Activated CD8-positive, alpha-beta memory T cell treated with anti-CD3 and anti-CD28 coated beads, Interleukin-2, amount 50 U/mL, for 1 hour (primary cell): ENCODE measurements around the gene GRB7.
A peak's percentile ranks its signal among the peaks of the same experiment; 100 is the strongest.
"Not testable (repeated sequence)": the region's sequence is repeated elsewhere in the genome, so short reads cannot be mapped to it uniquely, and the experiment has no call there.

Experiments used
- DNase-seq: peaks from one replicate; pipeline ENCODE4 v3.0.0-alpha.2; 2020; ENCODE audit errors: extremely low read depth

Gene GRB7

DNA sequence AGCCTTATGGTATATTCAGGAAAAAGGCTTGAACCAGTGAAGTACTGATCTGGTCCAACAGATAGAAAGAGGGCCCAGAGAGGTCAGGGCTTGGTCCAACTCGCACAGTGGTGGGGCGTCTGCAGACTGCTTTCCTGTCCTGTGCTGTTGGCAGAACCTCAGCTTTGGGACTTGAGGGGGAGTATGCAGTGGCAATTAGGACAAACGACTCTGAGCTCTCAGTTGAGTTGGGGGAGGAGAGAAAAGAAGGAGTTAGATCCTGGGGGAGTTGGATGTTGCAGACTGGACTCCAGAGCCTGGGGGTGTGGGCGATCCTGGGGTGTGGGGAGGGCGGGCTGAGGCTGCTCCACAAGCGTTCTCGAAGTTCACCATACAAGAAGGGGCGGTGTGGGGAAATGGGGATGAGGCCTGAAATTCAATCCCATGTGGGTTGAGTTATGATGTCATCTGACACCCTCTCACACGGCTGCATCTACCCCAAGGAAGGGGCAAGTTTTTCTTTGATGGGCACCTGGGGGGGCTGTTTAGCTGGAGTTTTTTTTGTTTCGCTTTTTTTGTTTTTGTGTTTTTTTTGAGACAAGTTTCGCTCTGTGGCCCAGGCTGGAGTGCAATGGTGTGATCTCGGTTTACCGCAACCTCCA lies 14.6 kb downstream of the GRB7 start:
- no peak for DNase-seq

- DNase-seq: no peak
Observed at GRCh38 chr17:39753514-39754160, 15.9 kb downstream of the GRB7 start.

GRCh38 chr17:39754161-39754957 lies 16.6 kb downstream of the GRB7 start:
- DNase-seq: peak; percentile 87

- DNase-seq: no peak
Observed at GRCh38 chr17:39754958-39755553, 17.3 kb downstream of the GRB7 start.

DNA sequence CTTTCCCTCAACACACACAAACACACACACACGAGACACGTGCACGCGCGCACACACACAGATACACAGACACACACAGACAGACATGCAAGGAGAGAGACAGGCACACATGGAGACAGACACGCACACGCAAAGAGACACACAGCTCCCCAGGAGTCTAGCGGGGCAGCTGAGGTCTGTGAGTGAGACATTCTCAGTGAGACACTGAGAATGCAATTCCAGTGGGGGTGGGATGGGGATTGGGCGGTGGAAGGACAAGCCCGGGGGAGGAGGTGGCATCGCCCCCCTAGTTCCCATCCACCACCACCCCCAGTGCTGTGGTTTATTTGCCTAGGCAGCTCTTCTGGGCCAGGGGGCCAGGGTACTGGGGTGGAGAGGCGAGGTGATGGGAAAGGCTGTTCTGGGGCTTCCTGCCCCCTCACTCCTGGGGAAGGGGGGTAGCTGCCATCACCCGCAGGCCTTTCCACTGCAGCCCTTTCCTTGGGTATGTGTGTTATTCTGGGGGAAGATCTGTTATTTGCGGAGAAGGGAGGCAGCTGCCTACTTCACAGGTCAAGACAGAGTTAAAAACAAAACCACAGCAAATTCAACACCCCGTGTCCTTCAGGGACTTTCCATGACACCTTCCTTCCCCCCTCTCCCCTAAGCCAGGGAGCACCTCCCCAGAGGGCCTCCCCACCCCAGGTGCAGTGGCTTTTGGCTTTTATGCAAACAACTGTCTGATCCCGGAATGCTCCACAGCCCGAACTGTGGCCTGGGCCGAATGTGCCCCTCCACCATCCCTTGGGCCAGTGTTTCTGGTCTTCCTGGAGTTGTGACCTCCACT lies 18.0 kb downstream of the GRB7 start:
- DNase-seq: peak; percentile 43

- DNase-seq: no peak
Observed at GRCh38 chr17:39756380-39757079, 18.8 kb downstream of the GRB7 start.

DNA sequence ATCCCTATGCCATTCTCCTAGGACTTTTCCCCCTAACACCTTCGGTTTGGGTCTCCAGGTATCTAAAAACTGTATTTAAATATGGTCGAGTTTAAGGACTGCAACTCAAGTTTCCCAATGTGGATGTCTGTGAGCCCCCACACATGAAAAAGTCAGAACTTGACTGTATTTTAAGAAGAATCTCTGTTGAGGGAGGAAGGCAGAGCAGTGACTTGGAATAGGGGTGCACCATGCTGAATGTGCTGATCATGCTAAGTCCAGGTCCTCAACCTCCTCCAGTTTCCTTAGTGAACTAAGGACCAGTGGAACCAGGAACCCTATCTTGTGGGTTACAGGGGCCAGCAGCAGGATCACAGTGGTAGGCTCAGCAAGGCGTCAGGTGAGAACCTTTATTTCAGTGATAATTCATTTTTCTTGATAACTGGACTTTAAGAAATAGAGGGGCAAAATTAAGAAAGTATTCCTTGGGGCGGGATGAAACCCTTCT lies 19.5 kb downstream of the GRB7 start:
- DNase-seq: no peak

DNA sequence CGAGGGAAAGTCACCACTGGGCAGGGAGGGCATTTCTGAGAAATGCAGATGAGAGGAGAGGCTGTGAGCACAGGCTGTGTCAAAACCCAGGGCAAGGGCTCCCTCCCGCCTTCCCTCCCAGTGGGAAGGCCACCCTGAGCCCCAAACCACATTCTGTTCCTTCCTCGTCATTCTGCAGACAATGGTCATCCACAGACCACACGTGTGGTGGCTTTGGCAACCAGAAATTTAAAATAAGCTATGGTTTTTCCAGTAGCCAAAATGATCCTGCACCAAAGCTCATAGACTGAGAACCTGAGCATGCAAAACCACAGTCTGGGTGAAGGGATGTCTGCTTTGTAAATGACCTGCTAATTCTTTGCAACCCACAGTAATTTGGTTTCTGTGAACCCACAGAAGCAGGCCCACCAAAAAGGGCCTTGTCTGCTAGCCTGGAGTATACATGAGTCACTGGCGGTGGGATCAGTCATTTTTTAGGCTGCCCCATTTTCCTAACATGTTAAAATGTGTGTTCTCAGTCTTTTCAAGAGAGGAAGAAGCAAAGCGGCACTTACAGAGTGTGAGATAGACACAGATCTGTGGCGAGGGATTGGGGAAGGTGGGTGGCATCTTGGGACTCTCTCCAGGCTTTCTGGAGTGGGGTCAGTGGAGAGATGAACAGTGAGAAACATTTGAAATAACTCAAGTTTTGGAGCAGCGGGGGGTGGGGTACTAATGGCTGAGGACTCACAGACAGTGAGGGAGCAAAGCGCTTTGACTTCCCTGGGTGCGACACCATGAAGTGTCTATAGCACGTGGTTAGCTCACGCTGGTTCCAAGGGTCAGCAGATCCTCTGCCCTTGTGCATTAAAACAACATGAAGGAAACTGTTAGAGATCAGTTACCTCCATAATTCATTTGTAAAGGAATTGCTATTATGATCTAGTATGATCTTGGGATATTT lies 20.5 kb downstream of the GRB7 start:
- DNase-seq: peak; percentile 64

DNA sequence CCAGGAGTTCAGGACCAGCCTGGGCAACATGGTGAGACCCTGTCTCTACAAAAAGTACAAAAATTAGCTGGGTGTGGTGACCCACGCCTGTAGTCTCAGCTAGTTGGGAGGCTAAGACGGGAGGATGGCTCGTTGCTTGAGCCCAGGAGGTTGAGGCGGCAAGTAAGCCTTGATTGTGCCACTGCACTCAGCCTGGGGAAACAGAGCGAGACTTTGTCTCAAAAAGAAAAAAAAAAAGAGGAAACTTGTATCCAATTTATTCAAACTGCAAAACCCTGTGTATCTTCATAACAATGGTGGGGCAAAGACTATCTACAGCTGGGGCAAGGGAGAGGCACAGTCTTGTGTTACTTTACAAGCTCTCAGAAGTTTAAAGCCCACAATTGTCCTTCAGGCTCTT lies 21.5 kb downstream of the GRB7 start:
- no peak for DNase-seq

- DNase-seq: no peak
Observed at GRCh38 chr17:39761861-39762496, 24.2 kb downstream of the GRB7 start.

DNA sequence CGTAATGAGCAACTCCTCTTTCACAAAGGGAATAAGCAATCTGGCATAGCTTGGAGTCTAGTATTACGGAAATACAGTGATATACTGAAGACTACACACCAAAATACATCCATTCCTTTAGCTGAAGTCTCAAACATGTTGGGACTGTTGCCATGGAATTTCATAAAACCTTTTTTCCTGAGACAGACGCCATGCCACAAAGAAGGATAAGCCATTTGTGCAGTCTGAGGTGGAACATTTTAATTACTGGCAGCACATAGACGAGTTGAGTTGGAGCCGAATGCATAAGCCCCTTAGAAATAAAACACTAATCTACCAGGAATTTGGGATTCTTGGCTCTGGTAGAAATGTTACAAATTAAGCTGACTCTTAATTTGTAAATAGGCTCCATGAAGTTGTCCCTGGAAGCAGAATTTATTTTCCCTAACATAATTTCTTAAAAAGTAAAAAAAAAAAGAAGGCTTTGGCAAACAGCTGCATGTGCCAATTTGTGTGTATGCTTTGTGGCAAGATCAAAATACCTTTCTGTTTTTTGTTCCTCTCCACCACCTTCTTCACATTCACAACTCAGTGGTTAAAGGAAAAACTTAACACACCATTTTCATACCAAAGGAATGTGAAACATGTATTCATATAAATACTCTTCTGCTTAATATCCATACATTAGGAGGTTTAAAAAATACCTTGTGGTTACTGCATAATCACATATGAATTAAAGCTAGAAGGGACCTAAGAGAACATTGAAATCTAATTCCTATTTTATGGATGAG lies 25.5 kb downstream of the GRB7 start:
- no peak for DNase-seq

DNA sequence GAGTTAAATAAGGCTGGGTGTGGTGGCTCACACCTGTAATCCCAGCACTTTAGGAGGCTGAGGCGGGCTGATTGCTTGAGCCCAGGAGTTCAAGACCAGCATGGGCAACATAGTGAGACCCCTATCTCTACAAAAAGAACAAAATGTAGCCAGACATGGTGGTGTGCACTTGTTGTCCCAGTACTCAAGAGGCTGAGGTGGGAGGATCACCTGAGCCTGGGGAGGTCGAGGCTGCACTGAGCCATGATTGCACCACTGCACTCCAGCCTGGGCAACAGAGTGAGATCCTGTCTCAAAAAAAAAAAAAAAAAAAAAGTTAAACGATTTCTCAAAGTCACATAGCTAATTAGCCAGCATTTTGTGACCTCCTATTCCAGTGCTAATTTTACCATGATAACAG lies 26.4 kb downstream of the GRB7 start:
- DNase-seq: not testable (repeated sequence)

DNA sequence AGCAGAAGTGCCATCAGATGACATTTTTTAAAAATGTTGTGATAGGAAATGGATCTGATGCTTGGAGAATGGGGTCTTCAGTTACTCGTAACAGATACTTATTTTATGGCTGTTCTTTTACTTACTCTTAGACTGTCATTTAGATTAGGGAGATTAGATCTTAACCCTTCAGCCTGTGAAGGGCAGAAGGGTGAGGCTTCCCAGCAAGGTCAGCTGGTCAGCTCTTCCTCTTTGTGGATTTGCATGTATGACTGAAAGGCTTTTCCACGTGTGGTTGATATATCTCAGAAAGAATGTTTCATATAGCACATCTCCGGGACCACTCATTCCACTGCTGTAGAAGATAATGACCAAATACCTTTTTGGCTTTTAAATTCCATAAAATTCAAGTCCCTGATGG lies 27.4 kb downstream of the GRB7 start:
- no peak for DNase-seq

DNA sequence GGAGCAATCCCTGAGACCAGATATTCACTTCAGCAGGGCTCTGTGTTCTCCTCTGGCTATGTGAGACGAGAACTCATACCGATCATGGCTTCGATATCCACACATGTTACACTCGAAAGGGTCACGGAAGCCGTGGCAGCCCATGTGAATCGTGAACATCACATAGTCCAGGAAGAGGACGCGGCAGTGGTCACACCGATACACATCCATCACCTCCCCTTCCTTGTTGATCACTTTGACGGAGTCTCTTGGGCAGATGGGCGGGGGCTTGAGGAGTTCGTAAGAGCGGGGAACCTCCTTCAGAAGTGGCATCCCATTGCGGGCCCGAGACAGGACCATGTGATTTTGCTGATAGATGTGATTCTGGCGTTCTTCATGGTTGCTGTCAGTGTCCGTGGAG lies 28.0 kb downstream of the GRB7 start:
- DNase-seq: no peak

- no peak for DNase-seq
Observed at GRCh38 chr17:39767147-39767546, 29.4 kb downstream of the GRB7 start.

GRCh38 chr17:39769974-39770587 lies 32.3 kb downstream of the GRB7 start:
- DNase-seq: peak; percentile 66

DNA sequence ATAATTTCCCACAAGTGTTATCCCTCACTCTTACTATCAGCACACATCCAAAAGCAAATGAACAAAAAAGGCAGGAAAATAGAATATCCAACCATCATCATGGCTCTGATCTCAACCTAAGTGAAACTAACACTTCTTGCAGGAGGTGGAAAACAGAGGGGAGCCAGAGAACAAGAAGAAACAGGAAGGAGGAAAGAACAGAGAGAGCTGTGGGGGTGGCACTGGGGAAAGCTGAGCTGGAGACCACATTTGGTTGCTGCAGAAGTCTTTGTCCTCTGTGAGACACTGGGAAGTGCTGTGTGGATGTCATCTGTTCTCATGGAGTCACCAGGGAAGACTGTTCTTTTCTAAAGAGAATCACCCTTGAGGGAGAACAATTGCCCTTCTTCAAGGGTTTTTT lies 34.7 kb downstream of the GRB7 start:
- DNase-seq: no peak
